Measurements from ENCODE around the gene RHOXF1.
"Not testable (repeated sequence)": the region's sequence is repeated elsewhere in the genome, so short reads cannot be mapped to it uniquely, and the experiment has no call there.

Gene RHOXF1

DNA sequence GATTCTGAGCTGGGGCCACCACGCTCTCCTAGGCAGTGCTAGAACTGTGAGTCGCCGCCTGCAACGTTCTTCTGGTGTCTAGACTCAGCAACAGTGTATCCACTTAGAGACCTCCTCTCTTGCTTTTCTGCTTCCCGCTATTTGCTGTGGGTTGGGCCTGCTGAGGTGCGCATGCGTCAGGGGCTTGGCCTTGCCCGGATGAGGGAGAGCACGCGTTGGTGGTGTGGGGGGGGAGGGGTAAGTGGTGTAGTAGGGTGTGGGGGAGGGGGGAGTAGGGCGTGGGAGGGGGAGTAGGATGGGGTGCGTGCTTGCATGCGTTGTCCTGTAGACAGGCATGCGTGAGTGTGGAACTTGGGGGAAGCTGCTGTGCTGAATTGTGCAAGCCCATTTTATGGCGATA lies 38.1 kb downstream of the RHOXF1 start, which contains the start of gene RHOXF2B:
Gene RHOXF2B, minus strand, starts transcription at position 101 of the 400 bp plus-strand sequence. CDS start 138 bp downstream, outside the sequence.
- H3K9me3 ChIP-seq (ENCODE audit: control insufficient read depth, insufficient read depth, low read depth, low read length); H3K27ac ChIP-seq (ENCODE audit: extremely low read depth, low read depth, low read length); H3K4me1 ChIP-seq (ENCODE audit: control insufficient read depth, insufficient read depth, low read length); POLR2A ChIA-PET; CTCF ChIA-PET; H3K4me3 ChIP-seq (ENCODE audit: low read depth, low read length); H3K36me3 ChIP-seq (ENCODE audit: control insufficient read depth in 2 of 2, insufficient read depth in 1 of 2, low read length in 2 of 2): not testable (repeated sequence)

GRCh38 chrX:120066169-120066568 lies 49.5 kb downstream of the RHOXF1 start:
- H3K4me3 ChIP-seq (ENCODE audit: low read depth, low read length); CTCF ChIA-PET; H3K27ac ChIP-seq (ENCODE audit: extremely low read depth, low read depth, low read length); H3K4me1 ChIP-seq (ENCODE audit: control insufficient read depth, insufficient read depth, low read length); H3K9me3 ChIP-seq (ENCODE audit: control insufficient read depth, insufficient read depth, low read depth, low read length); POLR2A ChIA-PET; H3K36me3 ChIP-seq (ENCODE audit: control insufficient read depth in 2 of 2, insufficient read depth in 1 of 2, low read length in 2 of 2): not testable (repeated sequence)
